HEK293T (cell line): ENCODE data around the gene TP63.

Experiments
- BHLHE40 ChIP-seq: fragments of 450-650 bp; IDR thresholded peaks from 2 replicates; pipeline ENCODE4 v1.6.1; 2016; ENCODE audit warnings: mild to moderate bottlenecking, moderate library complexity, borderline replicate concordance
- ELF4 ChIP-seq: fragments of 450-650 bp; IDR thresholded peaks from 2 replicates; pipeline ENCODE4 v1.6.1; 2017; ENCODE audit warnings: antibody characterized with exemption
- FOXA1 ChIP-seq: fragments of 450-650 bp; IDR thresholded peaks from 2 replicates; pipeline ENCODE4 v1.6.1; 2016; ENCODE audit warnings: mild to moderate bottlenecking
- FOXK2 ChIP-seq: fragments of 450-650 bp; IDR thresholded peaks from 2 replicates; pipeline ENCODE4 v1.6.1; 2016; ENCODE audit warnings: mild to moderate bottlenecking
- FOXM1 ChIP-seq: fragments of 450-650 bp; IDR thresholded peaks from 2 replicates; pipeline ENCODE4 v1.6.1; 2017; ENCODE audit warnings: mild to moderate bottlenecking, borderline replicate concordance
- HDGF ChIP-seq: fragments of 450-650 bp; IDR thresholded peaks from 2 replicates; pipeline ENCODE4 v1.6.1; 2017; ENCODE audit warnings: antibody characterized with exemption, borderline replicate concordance
- NFRKB ChIP-seq: fragments of 450-650 bp; IDR thresholded peaks from 2 replicates; pipeline ENCODE4 v1.6.1; 2016; ENCODE audit warnings: mild to moderate bottlenecking, moderate library complexity
- PKNOX1 ChIP-seq: fragments of 450-650 bp; IDR thresholded peaks from 2 replicates; pipeline ENCODE4 v1.6.1; 2016
- SP1 ChIP-seq: fragments of 450-650 bp; IDR thresholded peaks from 2 replicates; pipeline ENCODE4 v1.6.1; 2017
- SUZ12 ChIP-seq: fragments of 450-650 bp; IDR thresholded peaks from 2 replicates; pipeline ENCODE4 v1.6.1; 2016; ENCODE audit warnings: mild to moderate bottlenecking
- TARDBP ChIP-seq: fragments of 450-650 bp; IDR thresholded peaks from 2 replicates; pipeline ENCODE4 v1.6.1; 2016
- ZNF384 ChIP-seq: fragments of 450-650 bp; IDR thresholded peaks from 2 replicates; pipeline ENCODE4 v1.6.1; 2016

- no peak for TF ChIP-seq SUZ12
- no peak for TF ChIP-seq HDGF
- no peak for TF ChIP-seq BHLHE40
- no peak for TF ChIP-seq PKNOX1
- no peak for TF ChIP-seq SP1
- no peak for TF ChIP-seq FOXA1
- TF ChIP-seq TARDBP, result no peak
- no peak for TF ChIP-seq FOXM1
- no peak for TF ChIP-seq FOXK2
- no peak for TF ChIP-seq ELF4
- no peak for TF ChIP-seq ZNF384
- TF ChIP-seq NFRKB, result no peak
These were observed 6.6 kb downstream of the TP63 start for GRCh38 chr3:189637750-189638149.
